ELR (cell line): ENCODE measurements around the gene FNDC8.
"Not testable (repeated sequence)": the region's sequence is repeated elsewhere in the genome, so short reads cannot be mapped to it uniquely, and the experiment has no call there.

ENCODE experiments used
- DNase-seq: peaks from one replicate; pipeline ENCODE4 v3.0.0-alpha.2; 2015; ENCODE audit warnings: low read depth

Gene FNDC8

DNA sequence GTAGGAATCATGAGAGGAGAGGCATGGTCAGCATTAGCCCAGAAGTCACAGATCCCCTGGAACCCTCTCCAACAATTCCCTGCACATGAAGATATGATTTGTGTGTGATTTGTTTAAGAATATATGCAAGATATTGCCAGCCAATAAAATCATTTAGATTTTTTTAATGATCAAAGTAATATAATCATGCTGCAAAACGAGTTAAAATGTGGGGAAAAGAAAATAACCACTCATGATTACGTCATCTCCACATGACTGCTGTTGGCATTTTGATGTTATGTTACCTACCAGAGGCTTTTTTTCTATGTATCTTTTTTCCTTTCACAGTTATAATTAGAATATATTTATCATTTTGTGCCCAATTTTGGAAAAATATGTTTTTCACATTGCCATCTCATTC, 50.4 kb downstream of the FNDC8 start:
- DNase-seq = peak; percentile 67

DNA sequence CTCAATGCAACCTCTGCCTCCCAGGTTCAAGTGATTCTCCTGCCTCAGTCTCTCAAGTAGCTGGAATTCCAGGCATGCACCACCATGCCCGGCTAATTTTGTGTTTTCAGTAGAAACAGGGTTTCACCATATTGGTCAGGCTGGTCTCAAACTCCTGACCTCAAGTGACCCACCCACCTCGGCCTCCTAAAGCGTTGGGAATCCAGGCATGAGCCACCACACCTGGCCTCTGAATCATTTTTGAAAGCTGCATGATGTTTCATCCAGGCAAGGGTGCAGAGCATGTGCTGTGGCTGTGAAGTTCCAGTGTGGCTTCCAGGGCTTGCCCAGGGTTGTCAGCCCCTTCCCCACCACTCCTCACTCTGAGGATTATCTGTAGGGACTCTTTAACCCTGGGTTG, 50.9 kb downstream of the FNDC8 start:
- not testable (repeated sequence) for DNase-seq

DNA sequence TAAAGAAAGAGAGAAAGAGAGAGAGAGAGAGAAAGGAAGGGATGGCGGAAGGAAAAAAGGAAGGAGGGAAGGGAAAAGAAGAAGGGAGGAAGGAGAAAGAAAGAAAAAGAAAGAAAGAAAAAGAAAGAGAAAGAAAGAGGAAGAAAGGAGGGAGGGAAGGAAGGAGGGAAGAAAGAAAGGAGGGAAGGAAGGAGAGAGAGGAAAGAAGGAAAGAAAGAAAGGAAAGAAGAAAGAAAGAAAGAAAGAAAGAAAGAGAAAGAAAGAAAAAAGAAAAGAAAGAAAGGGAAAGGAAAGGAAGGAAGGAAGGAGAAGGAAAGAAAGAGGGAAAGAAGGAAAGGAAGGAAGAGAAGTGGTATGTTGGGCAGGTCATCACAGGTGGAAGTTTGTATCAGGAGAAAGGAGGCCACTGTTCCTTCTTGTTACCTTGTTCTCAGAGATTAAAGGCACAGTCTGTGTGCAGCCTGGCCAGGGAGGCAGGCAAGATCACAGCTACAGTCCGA, 53.5 kb downstream of the FNDC8 start:
- DNase-seq = no peak

DNA sequence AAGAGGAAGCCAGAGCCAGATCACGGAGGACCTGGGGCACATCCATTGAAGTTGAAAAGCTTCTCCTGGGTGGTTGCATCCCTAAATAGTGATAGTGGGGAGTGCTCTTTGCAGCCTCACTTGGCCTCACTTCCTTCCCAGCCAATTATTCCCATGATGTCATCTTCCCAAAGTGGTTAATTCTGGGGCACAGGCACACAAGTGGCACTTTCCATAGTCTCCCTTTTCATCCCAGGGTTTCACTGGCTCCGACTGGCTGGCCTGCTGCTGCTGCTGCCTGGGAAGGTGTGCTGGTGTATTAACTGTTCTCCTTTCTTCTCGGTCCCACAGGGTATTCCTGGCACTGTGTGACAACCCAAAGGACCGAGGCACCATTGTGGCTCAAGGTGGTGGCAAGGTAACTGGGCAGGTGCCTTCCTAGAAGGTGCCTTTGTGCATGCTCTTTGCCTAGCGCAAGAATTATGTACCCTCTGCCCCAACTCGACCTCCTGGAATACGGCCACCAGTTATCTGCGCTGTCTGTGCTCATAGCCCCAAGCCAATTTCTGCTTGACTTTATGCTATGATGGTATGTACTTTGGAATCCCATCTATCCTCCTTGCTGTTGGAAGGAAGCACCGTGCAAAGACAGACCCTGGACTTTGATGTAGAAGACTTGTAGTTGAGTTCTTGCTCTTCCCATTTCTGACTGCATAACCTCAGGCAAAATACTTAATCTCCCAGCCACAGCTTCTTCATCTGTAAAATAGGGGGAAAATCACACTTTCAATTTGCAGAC, 54.4 kb downstream of the FNDC8 start:
- no peak for DNase-seq

DNA sequence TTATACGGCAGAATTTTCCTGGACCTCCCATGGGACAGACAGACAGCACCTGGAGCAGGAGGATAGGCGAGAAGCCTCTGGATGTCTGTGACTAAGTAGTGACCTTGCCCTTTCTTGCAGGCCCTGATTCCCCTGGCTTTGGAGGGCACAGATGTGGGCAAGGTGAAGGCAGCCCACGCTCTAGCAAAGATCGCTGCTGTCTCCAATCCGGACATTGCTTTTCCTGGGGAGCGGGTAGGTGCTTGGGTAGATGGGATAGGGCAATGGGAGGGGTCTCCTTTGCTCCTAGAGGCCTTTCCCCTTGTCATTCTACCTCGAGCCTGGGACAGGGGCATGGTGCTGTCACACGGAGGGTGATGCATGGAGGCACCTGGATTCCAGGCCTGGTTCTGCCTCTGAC, 55.5 kb downstream of the FNDC8 start:
- no peak for DNase-seq

DNA sequence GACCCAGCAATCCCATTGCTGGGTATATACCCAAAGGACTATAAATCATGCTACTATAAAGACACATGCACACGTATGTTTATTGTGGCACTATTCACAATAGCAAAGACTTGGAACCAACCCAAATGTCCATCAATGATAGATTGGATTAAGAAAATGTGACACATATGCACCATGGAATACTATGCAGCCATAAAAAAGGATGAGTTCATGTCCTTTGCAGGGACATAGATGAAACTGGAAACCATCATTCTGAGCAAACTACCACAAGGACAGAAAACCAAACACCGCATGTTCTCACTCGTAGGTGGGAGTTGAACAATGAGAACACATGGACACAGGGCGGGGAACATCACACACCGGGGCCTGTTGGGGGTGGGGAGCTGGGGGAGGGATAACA, 58.0 kb downstream of the FNDC8 start:
- DNase-seq = not testable (repeated sequence)
